Activated CD8-positive, alpha-beta memory T cell treated with anti-CD3 and anti-CD28 coated beads, Interleukin-2, amount 50 U/mL, for 24 hours (primary cell): ENCODE measurements around the gene VSNL1.

Experiments
- DNase-seq: peaks from one replicate; pipeline ENCODE4 v3.0.0-alpha.2; 2020; ENCODE audit errors: extremely low read depth

VSNL1 gene

GRCh38 chr2:17614174-17614930 is 73.9 kb downstream of the VSNL1 start:
- no peak for DNase-seq

DNA sequence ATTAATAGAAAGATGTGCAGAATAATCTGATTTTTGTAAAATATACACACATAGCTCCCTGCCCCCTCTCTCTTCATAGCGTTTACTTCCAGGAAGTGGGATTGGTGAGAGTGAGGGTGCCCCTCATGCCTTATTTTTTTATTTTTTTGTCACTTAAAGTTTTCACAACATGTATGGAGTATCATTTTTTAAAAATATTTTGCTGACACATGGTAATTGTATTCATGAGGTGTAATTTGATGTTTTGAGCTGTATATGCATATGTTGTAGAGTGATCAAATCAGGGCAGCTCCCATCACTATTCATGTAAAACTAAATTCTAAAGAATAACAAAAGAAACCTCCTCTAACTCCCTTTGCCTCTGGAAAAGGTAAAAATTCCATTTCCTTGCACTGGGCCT is 74.7 kb downstream of the VSNL1 start:
- no peak for DNase-seq

DNA sequence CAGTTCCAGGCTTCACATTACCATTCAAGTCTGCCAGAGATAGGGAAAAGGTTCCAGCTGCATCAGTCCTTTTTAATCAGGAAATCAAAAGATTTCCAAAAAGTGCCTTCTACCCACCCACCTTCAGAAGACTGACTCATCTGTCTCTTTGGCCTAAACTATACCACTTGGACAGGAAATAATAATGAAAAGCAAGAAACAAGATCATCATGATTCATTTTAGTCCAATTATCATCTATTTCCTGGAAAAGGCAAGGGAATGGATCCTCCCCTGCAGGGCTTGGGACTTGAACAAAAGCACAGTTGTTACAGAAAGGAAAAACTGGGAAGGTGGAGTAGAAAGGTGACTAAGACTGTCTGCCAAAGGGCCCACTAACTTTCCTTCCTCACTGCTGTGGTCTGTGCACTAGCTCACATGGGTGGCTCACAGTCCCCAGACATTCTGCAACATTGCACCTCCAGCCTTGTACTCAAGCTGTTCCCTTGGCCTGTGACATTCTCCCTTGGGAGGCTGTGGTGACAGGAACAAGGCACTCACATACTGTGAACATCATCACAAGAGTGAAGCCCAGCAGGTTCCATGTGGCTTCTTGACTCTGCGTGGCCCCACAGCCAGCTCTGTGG is 75.3 kb downstream of the VSNL1 start:
- no peak for DNase-seq

GRCh38 chr2:17616405-17616804 is 75.9 kb downstream of the VSNL1 start:
- DNase-seq, result no peak

GRCh38 chr2:17617516-17617915 is 77.0 kb downstream of the VSNL1 start:
- no peak for DNase-seq

DNA sequence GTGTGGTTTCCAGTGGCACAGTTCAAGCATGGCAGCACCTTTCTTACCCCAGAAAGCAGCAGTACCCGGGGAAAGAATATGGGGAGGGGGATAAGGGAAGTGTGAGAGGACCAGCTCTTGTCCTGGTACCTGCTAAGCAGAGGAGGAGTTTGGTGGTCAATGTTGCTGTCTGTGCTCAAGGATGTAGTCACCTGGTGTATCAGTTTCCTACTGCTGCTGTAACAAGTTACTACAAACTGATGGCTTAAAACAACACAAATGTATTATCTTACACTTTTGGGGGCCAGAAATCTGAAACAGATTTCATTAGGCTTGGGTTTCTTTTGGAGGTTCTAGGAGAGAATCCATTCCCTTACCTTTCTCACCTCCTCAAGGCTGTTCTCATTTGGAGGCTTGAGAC is 77.5 kb downstream of the VSNL1 start:
- no peak for DNase-seq

DNA sequence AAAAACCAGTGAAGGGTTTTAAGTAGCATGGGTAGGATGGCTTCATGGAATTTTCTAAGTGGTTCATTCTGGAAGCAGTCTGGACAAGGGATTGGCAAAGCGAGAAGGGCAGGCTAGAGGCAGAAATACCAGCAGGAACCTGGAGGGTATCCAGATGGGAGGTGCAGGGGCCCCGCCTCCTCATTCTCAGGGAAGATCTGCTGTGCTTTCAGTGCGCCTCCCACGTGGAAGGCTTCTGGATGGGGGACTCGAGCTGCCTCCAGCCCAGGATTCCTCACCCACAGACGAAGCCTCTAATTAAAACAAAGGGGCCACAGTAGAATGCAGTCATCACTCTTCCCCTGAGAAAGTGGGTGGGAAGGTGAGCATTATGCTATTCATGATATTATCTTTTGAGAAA is 79.8 kb downstream of the VSNL1 start:
- DNase-seq, result no peak

DNA sequence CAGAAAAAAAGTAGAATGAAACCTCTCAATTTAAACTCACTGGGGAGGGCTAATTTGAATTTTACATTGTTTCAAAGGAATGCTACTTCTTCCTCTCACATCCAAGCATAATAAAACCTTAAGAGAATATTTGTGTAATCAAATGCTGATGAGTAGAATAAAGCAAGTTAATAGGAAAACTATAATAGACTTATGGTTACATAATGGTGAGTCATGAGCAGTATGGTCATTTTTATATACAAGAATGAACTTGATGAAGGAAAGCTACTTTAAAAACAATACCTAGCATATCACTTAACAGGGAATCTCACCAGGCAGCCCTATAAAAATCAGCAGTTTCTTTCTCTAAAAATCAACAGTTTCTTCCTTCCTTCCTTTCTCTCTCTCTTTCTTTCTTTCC is 80.3 kb downstream of the VSNL1 start:
- DNase-seq, result no peak

GRCh38 chr2:17621781-17622180 is 81.3 kb downstream of the VSNL1 start:
- no peak for DNase-seq

GRCh38 chr2:17625446-17625845 is 85.0 kb downstream of the VSNL1 start:
- DNase-seq, result no peak

DNA sequence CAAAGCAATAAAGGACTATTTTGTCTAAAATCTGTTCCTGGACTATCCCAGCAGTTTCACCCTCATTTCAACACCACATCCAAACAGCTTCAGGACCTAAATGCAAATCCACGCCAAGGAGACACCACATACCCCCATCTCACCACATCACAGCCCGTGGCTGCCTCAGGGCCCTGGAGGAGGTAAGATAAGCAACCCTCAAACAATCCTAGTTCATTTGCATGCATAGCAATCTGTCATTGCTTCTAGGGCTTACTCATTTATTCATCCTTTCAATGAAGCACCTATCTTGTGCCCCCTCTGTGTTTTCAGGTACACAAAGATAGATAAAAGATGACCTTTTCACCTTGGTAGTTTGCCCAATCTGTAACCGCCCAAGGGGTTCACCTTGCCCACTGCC is 86.5 kb downstream of the VSNL1 start:
- no peak for DNase-seq

DNA sequence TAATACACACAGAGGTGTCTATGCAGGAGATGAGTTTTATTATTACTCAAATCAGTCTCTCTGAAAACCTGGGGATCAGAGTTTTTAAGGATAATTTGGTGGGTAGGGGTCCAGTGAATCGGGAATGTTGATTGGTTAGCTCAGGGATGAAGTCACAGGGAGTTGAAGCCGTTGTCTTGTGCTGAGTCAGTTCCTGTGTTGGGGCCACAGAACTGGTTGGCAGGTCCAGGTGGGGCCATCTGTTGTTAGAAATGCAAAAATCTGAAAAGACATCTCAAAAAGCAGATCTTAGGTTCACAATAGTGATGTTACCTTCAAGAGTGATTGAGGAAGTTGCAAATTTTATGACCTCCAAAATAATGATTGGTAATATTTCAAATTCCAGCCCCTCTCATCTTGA is 86.9 kb downstream of the VSNL1 start:
- no peak for DNase-seq

GRCh38 chr2:17628349-17629261 is 88.1 kb downstream of the VSNL1 start:
- no peak for DNase-seq

- DNase-seq, result no peak
Observed at GRCh38 chr2:17630089-17630488, 89.6 kb downstream of the VSNL1 start.

DNA sequence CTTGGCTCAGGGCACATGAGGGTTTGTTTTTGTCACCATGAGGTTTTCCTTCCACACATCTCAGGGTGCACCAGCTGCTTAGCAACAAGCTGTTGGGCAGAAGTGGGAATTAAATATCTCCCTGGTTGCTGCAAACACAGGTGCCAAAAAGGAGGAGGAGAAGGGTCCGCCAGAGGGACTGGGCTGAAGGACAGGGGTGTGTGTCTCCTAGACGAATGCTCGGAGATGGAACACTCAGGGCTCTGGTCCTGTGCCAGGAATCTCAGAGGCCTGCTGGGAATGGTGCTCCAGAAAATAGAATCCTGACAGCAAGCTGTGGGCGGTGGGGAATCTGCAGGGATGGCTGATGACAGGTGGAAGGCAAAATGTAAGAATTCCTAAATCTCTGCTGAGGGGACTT is 94.5 kb downstream of the VSNL1 start:
- DNase-seq, result no peak

DNA sequence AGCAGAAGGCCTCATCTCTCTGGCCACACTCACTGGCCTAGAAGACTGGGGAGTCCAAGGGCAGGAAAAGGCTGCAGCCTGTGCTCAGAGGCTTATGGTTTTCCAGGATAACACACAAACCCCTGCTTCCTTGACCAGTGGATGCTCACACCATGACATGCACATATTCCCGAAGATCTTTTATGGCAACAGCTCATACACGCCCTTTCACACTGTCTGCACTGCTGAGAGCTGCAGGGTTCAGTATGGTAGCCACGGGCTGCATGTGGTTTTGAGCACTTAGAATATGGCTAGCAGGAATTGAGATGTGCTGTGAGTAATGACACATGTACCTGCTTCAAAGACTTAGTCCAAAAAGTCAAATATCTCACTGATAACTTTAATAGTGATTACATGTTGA is 95.8 kb downstream of the VSNL1 start:
- DNase-seq, result no peak

- DNase-seq, result no peak
Observed at GRCh38 chr2:17637131-17637906, 96.8 kb downstream of the VSNL1 start.

DNA sequence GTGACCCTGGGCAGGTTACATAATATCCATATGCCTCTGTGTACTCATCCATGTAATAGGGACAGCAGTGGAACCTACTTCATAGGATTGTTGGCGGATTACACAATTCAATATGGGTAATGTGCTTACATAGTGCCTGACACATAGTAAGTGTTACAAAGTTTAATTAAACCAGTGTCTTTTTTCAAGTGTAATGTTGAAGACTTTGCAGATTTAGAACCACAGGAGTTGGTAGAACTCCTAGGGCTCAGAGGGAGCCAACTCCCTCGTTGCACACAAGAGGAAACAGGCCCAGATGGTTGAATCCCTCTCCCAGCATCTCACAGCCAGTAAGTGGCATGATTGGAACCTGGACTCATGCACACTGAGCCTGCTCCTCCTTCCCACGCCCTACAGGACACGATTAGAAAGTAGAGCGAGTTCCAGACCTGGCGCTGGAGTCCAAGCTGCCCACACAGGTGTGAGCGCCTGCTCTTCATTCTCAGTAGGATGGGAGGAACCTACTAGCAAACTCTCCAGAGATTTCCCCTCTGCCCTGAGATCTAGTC is 97.8 kb downstream of the VSNL1 start:
- DNase-seq, result no peak

DNA sequence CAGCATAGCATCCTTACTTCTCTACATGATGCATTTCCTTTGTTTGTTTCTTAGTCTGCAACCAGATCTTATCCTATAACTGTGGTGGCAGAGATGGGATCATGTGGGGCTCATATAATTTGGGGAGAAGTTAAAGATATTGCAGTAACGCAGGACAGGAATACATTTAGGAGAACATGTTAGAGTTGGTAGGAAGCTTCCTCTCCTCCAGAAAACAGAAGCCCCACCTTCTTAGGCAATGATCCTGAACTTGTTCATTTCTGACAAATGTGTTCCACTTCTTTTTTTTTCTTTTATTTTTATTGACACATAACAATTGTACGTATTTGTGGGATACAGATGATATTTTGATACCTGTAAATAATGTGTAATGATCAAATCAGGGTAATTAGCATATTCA is 99.9 kb downstream of the VSNL1 start:
- no peak for DNase-seq

DNA sequence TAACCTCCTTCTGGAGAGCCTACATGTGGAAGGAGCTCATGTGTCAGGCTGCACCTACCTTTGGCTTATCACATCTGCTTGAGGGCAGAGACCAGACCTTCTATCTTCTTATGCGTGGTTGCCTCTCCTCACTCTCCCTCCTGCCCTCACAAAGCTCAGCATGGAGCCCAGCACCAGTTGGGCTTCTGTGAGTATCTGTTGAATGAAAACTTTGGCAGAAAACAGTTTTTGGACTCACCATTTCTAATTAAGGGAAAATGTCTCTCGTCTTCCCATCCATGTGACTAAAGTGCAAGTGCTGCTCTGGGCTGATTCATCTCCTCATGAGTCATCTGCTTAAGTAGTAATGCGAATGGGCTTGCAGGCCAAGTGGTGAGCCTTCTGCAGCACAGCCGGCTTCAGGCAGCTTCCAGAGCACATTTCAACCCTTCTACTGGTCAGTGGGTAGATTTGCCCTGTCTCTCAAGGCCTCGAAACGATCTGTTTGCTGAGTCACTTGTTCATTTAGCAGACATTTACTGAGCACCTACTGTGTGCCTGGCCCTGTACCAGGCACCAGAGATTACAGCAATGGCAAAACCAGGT is 102.6 kb downstream of the VSNL1 start:
- no peak for DNase-seq

- DNase-seq, result no peak
Observed at GRCh38 chr2:17644997-17645720, 104.7 kb downstream of the VSNL1 start.
